Peyer's patch (tissue), 4 donors: ENCODE results near the gene LUZP1. TPM values are rescaled to one million over a fixed set of nuclear protein-coding genes. Genes with fewer than 3 reads are reported as not detected.
A peak's percentile ranks its signal among the peaks of the same experiment; 100 is the strongest.

ENCODE experiments used
- DNase-seq, 3 donors: peaks; one replicate each; pipeline ENCODE4 v3.0.0-alpha.2; 2017 to 2019
- H3K27ac ChIP-seq, 4 donors: fragments of 200-600 bp; sonication (generic); one replicate each; pipeline ENCODE4 v1.5.1; 2016 to 2019
- H3K27me3 ChIP-seq, 2 donors: fragments of 200-600 bp; sonication (generic); one replicate each; pipeline ENCODE4 v1.5.1; 2019
- H3K36me3 ChIP-seq, 3 donors: fragments of 200-600 bp; sonication (generic); one replicate each; pipeline ENCODE4 v1.5.1; 2016 to 2019
- H3K4me1 ChIP-seq, 4 donors: fragments of 200-600 bp; sonication (generic); one replicate each; pipeline ENCODE4 v1.5.1; 2016 to 2019
- H3K4me3 ChIP-seq, 4 donors: fragments of 200-600 bp; sonication (generic); 1 replicate in 3 of 4; 2 replicates in 1 of 4; pipeline ENCODE4 v1.5.1; 2016 to 2019; ENCODE audit warnings: mild to moderate bottlenecking in 1 of 4
- H3K9me3 ChIP-seq, 4 donors: fragments of 200-600 bp; sonication (generic); one replicate each; pipeline ENCODE4 v1.5.1; 2016 to 2019; ENCODE audit warnings: mild to moderate bottlenecking in 1 of 4
- POLR2A ChIP-seq, 2 donors: fragments of 450-650 bp; IDR thresholded peaks; one replicate each; pipeline ENCODE4 v1.5.1; 2017; ENCODE audit warnings: antibody characterized with exemption in 2 of 2, mild to moderate bottlenecking in 2 of 2, moderate library complexity in 2 of 2
- total RNA-seq, 4 donors: library from RNA; depleted of rRNA; stranded (reverse); fragments of >200 nt; gene quantifications; one replicate each; pipeline ENCODE4 v1.1.0, GENCODE V29; 2016
- TF ChIP-seq, protein P1 (sequence below), 6 experiments: fragments of 450-650 bp in 4 of 6; fragments of 200-600 bp in 2 of 6; sonication (generic) in 1 of 6; IDR thresholded peaks; one replicate each; pipeline ENCODE4 v1.5.1; 2017 to 2019; ENCODE audit warnings: antibody characterized with exemption in 6 of 6, mild to moderate bottlenecking in 3 of 6, moderate library complexity in 1 of 6

LUZP1 gene
- total RNA-seq, 4 donors from 2014 or later: 38.8 to 92.8 (median 70.4) TPM

- TF ChIP-seq, protein P1, sequence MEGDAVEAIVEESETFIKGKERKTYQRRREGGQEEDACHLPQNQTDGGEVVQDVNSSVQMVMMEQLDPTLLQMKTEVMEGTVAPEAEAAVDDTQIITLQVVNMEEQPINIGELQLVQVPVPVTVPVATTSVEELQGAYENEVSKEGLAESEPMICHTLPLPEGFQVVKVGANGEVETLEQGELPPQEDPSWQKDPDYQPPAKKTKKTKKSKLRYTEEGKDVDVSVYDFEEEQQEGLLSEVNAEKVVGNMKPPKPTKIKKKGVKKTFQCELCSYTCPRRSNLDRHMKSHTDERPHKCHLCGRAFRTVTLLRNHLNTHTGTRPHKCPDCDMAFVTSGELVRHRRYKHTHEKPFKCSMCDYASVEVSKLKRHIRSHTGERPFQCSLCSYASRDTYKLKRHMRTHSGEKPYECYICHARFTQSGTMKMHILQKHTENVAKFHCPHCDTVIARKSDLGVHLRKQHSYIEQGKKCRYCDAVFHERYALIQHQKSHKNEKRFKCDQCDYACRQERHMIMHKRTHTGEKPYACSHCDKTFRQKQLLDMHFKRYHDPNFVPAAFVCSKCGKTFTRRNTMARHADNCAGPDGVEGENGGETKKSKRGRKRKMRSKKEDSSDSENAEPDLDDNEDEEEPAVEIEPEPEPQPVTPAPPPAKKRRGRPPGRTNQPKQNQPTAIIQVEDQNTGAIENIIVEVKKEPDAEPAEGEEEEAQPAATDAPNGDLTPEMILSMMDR (IDR thresholded peaks at IDR 0.05): no peak
- TF ChIP-seq POLR2A (IDR thresholded peaks at IDR 0.05): no peak
- no peaks in the 10 kb centered on the region for H3K36me3 ChIP-seq
- H3K27ac ChIP-seq: peak overlapping the region in 2 of 4 donors; percentile 75 to 80
- no peak for DNase-seq
- H3K9me3 ChIP-seq: no peaks in the 10 kb centered on the region
- H3K4me1 ChIP-seq: peaks cover 0 to 31% (median 0%) of the 10 kb centered on the region in 4 donors
- peak overlapping the region in 1 of 4 donors; percentile 53 for H3K4me3 ChIP-seq
- H3K27me3 ChIP-seq: no peaks in the 10 kb centered on the region
Measured at GRCh38 chr1:23178414-23178813, 9.8 kb upstream of the LUZP1 start.

DNA sequence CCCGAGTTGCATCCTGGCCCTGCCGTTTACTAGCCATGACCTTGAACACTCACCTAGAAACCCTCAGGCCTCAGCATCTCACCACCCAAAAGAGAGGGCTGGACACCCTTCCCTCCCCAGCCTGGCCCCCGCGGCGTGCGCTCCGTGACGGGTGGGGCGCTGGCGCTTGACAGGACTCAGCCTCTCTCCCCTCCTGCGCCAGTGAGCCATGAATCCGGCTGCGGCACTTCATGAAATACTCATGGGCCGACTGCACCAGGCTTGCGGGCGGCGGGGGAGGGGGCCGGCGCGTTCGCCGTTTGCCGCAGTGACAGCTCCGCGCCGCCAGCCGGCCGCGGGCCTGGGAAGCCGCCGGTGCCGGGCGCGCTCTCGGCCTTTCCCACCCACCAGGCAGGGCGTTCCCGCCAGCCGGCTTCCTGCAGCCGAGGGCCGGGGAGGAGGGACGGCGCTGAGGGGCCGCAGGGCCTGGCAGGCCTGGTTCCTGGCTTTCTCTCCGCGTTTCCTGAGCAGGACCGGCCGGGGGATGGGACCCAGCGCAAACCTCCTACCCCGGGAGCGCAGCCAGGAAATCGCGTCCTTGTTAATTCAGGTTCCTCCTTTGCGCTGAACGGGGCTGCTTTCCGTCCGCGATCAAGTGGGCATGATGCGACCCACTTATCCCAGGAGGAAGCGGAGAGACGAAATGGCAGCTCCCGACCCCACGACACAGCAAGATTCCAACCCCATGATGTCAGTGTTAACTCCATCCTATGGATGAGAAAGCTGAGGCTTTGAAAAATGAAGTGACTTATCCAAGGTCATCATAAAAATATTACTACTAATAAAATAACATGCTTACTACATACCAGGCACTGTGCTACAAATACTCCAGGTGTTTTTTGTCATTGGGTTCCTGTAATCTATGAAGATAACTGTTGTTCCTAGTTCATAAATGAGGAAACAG is 9.1 kb upstream of the LUZP1 start:
- TF ChIP-seq, protein P1 (IDR thresholded peaks at IDR 0.05): peak in 4 of 6 experiments; percentile 22 to 62 (median 57)
- TF ChIP-seq POLR2A (IDR thresholded peaks at IDR 0.05): no peak
- peak overlapping the region; percentile 43 to 62 (median 51) for H3K4me3 ChIP-seq

GRCh38 chr1:23177031-23177430 is 8.4 kb upstream of the LUZP1 start:
- H3K4me1 ChIP-seq: peaks cover 0 to 31% (median 0%) of the 10 kb centered on the region in 4 donors
- TF ChIP-seq, protein P1 (IDR thresholded peaks at IDR 0.05): no peak
- no peak for TF ChIP-seq POLR2A (IDR thresholded peaks at IDR 0.05)
- H3K27me3 ChIP-seq: no peaks in the 10 kb centered on the region
- no peaks in the 10 kb centered on the region for H3K36me3 ChIP-seq
- DNase-seq: peak in 1 of 3 donors; percentile 31
- peak overlapping the region; percentile 43 to 62 (median 51) for H3K4me3 ChIP-seq
- H3K27ac ChIP-seq: peak overlapping the region; percentile 51 to 80 (median 72)
- H3K9me3 ChIP-seq: no peaks in the 10 kb centered on the region

More for the DNA sequence above, 9.1 kb upstream of the LUZP1 start:
- no peaks in the 10 kb centered on the region for H3K27me3 ChIP-seq
- no peaks in the 10 kb centered on the region for H3K36me3 ChIP-seq
- DNase-seq: peak; percentile 77 to 84 (median 82)
- peak overlapping the region; percentile 51 to 80 (median 72) for H3K27ac ChIP-seq
- peaks cover 0 to 31% (median 0%) of the 10 kb centered on the region in 4 donors for H3K4me1 ChIP-seq
- H3K9me3 ChIP-seq: no peaks in the 10 kb centered on the region

DNA sequence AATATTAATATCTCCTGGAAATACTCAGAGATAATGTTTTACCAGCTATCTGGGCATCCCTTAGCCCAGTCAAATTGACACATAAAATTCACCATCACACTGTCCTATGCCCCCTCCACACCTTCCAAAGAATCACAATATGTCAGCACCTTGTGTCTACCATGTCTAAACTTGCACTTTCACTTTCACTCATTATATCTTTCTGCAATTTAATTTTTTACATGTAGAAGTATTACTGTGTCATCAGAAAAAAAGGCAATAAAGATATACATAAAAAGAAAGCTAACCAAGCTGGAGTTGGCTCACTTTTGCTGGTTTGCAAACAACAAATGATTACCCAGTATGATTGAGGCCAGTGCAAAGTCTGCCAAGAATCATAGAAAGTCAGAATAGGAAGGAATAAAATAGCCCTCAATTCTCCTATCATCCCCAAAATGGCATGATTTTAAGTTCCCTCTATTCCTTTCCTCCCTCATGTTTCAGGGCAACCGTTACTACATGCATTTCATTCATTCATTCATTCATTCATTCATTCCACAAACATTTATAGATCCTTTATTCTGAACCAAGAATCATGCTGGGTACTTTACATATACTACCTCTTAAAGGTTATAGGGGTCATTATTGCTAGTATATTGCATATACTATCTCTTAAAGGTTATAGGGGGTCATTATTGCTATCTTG is 5.9 kb upstream of the LUZP1 start:
- TF ChIP-seq, protein P1 (IDR thresholded peaks at IDR 0.05): no peak
- no peak for TF ChIP-seq POLR2A (IDR thresholded peaks at IDR 0.05)
- DNase-seq: no peak
- Histone ChIP-seq H3K27me3 (no peaks in the 10 kb centered on the region), H3K36me3 (no peaks in the 10 kb centered on the region), H3K27ac (peak overlapping the region in 2 of 4 donors; percentile 64 to 70), H3K9me3 (no peaks in the 10 kb centered on the region), H3K4me3 (no peak overlapping the region), H3K4me1 (peaks cover 0 to 31% (median 0%) of the 10 kb centered on the region in 4 donors)

- Histone ChIP-seq H3K27me3 (no peaks in the 10 kb centered on the region), H3K36me3 (no peaks in the 10 kb centered on the region), H3K4me3 (no peak overlapping the region), H3K4me1 (peaks cover 0 to 23% (median 0%) of the 10 kb centered on the region in 4 donors), H3K27ac (no peak overlapping the region), H3K9me3 (no peaks in the 10 kb centered on the region)
- DNase-seq: no peak
- no peak for TF ChIP-seq POLR2A (IDR thresholded peaks at IDR 0.05)
- TF ChIP-seq, protein P1 (IDR thresholded peaks at IDR 0.05): no peak
Measured at GRCh38 chr1:23171181-23171755, 2.6 kb upstream of the LUZP1 start.
